Neural progenitor cell (in vitro differentiated cells): ENCODE results near the gene HOXA11.

Source experiments
- EZH2 ChIP-seq: fragments of 200-600 bp; sonication (generic); IDR thresholded peaks from 2 replicates; pipeline ENCODE4 v1.6.1; 2017; ENCODE audit warnings: antibody characterized with exemption, mild to moderate bottlenecking, moderate library complexity
- TF ChIP-seq, protein P1 (sequence below): fragments of 200-600 bp; sonication (generic); IDR thresholded peaks from 2 replicates; pipeline ENCODE4 v1.5.1; 2017; ENCODE audit warnings: antibody characterized with exemption, mild to moderate bottlenecking

GRCh38 chr7:27213433-27214238 is 28.6 kb upstream of the HOXA11 start:
- TF ChIP-seq EZH2: peak; percentile 94
- TF ChIP-seq, protein P1, sequence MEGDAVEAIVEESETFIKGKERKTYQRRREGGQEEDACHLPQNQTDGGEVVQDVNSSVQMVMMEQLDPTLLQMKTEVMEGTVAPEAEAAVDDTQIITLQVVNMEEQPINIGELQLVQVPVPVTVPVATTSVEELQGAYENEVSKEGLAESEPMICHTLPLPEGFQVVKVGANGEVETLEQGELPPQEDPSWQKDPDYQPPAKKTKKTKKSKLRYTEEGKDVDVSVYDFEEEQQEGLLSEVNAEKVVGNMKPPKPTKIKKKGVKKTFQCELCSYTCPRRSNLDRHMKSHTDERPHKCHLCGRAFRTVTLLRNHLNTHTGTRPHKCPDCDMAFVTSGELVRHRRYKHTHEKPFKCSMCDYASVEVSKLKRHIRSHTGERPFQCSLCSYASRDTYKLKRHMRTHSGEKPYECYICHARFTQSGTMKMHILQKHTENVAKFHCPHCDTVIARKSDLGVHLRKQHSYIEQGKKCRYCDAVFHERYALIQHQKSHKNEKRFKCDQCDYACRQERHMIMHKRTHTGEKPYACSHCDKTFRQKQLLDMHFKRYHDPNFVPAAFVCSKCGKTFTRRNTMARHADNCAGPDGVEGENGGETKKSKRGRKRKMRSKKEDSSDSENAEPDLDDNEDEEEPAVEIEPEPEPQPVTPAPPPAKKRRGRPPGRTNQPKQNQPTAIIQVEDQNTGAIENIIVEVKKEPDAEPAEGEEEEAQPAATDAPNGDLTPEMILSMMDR: no peak
